ENCODE measurements around the gene STRIT1. TPM values are rescaled to one million over a fixed set of nuclear protein-coding genes. Genes with fewer than 3 reads are reported as not detected.

Gene STRIT1
- total RNA-seq, 1 experiment from 2014 or later: not detected

DNA sequence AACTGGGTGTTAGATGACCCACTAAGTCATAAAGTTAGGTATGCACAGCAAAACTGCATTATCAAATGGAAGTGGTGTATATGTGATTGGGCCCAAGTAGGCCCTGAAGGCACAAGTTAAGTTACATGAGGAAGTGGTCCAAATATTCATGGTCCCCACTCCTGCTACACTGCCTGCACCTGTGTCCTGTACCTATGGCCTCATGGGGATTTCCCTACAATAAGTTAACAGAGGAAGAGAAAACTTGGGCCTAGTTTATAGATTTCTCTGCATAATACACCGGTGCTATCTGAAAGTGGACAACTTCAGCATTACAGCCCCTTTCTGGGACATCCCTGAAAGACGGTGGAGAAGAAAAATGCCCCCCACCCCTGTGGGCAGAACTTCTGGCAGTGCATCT is 41.5 kb downstream of the STRIT1 start:
- H3K4me1 ChIP-seq (ENCODE audit: low read length): no peaks in the 10 kb centered on the region
- H2AFZ ChIP-seq (ENCODE audit: low read length): no peak overlapping the region
- no peaks in the 10 kb centered on the region for H4K20me1 ChIP-seq (ENCODE audit: insufficient read depth, low read depth, low read length)
- no peaks in the 10 kb centered on the region for H3K9me2 ChIP-seq (replicated peaks; ENCODE audit: insufficient read depth, low read length)
- DNase-seq: no peak
- H3K9me3 ChIP-seq (ENCODE audit: low read length): no peaks in the 10 kb centered on the region
- no peak overlapping the region for H3K4me3 ChIP-seq (ENCODE audit: low read length)
- H3K36me3 ChIP-seq (ENCODE audit: insufficient read depth, low read length): no peaks in the 10 kb centered on the region
- H3K79me2 ChIP-seq (ENCODE audit: low read length): no peaks in the 10 kb centered on the region
- no peaks in the 10 kb centered on the region; the same call in 1 of the 2 replicates for H3K27me3 ChIP-seq (ENCODE audit: low read length)
- H3K4me2 ChIP-seq (ENCODE audit: low read depth, low read length, poor library complexity, severe bottlenecking): no peak overlapping the region
- no peak overlapping the region for H3K9ac ChIP-seq (ENCODE audit: low read length)
- no peak overlapping the region for H3K27ac ChIP-seq (ENCODE audit: low read length)

DNA sequence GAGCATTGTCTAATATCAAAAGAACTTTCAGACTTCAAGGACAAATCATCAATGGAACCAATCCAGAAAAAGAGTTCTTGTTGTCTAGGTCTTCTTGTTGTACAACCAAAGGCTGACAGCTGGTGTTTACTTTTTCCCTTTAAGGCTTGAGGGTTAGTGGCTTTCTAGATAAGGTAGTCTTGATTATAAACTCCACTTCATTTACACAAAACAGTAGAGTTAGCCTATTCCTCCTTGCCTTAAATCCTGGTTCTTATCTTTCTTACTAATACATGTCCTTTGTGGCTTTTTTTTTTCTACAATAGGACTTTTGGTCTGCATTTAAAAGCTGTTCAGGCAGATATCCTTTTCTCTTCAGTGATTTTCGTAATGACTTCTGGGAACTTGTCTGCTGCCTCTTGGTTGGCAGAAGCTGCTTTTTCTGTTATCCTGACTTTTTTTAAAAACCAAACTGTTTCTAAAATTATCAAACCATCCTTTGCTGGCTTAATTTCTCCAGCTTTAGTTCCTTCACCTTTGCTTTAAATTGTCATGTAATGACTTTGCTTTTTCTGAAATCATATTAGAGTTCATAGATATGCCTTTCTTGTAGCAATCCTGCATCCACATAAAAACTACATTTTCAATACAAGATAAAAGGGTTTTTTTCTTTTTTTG is 44.8 kb downstream of the STRIT1 start:
- peaks cover 22% of the 10 kb centered on the region for H3K4me1 ChIP-seq (ENCODE audit: low read length)
- H3K4me2 ChIP-seq (ENCODE audit: low read depth, low read length, poor library complexity, severe bottlenecking): no peak overlapping the region
- H3K36me3 ChIP-seq (ENCODE audit: insufficient read depth, low read length): no peaks in the 10 kb centered on the region
- H3K4me3 ChIP-seq (ENCODE audit: low read length): no peak overlapping the region
- no peaks in the 10 kb centered on the region for H3K79me2 ChIP-seq (ENCODE audit: low read length)
- no peaks in the 10 kb centered on the region for H3K9me3 ChIP-seq (ENCODE audit: low read length)
- H3K27me3 ChIP-seq (ENCODE audit: low read length): no peaks in the 10 kb centered on the region
- H3K9me2 ChIP-seq (replicated peaks; ENCODE audit: insufficient read depth, low read length): no peaks in the 10 kb centered on the region; the same call in 1 of the 2 replicates
- no peak overlapping the region for H3K9ac ChIP-seq (ENCODE audit: low read length)
- no peaks in the 10 kb centered on the region for H4K20me1 ChIP-seq (ENCODE audit: insufficient read depth, low read depth, low read length)
- DNase-seq: no peak
- no peak overlapping the region for H2AFZ ChIP-seq (ENCODE audit: low read length)
- H3K27ac ChIP-seq (ENCODE audit: low read length): no peak overlapping the region

DNA sequence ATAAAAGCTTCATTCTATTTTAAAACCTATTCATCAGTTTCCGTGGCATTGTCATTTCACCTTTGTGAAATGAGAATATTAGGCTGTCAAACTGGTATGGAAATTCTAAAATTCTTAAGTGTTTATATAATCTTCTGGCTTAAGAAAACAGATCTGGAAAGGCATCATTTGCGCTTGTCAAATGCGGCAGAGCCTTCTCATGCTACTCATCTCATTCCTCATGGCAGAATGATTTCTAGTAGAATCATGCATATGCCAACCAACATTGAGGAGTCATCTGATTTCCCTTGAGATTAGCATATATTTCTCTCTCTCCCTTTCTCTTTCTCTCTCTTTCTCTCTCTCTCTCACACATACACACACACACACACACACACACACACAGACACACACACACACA is 48.8 kb downstream of the STRIT1 start:
- H3K4me2 ChIP-seq (ENCODE audit: low read depth, low read length, poor library complexity, severe bottlenecking): peak overlapping the region; percentile 53
- H2AFZ ChIP-seq (ENCODE audit: low read length): peak overlapping the region; percentile 44
- no peaks in the 10 kb centered on the region for H3K36me3 ChIP-seq (ENCODE audit: insufficient read depth, low read length)
- no peak overlapping the region; the same call in 1 of the 2 replicates for H3K9ac ChIP-seq (ENCODE audit: low read length)
- H3K27ac ChIP-seq (ENCODE audit: low read length): peak overlapping the region; percentile 73
- no peaks in the 10 kb centered on the region for H3K9me3 ChIP-seq (ENCODE audit: low read length)
- H3K4me1 ChIP-seq (ENCODE audit: low read length): peaks cover 26% of the 10 kb centered on the region
- H4K20me1 ChIP-seq (ENCODE audit: insufficient read depth, low read depth, low read length): no peaks in the 10 kb centered on the region
- no peaks in the 10 kb centered on the region for H3K27me3 ChIP-seq (ENCODE audit: low read length)
- no peaks in the 10 kb centered on the region for H3K79me2 ChIP-seq (ENCODE audit: low read length)
- no peaks in the 10 kb centered on the region; the same call in 1 of the 2 replicates for H3K9me2 ChIP-seq (replicated peaks; ENCODE audit: insufficient read depth, low read length)
- peak; percentile 42 for DNase-seq
- peak overlapping the region; percentile 20; the same call in 1 of the 2 replicates for H3K4me3 ChIP-seq (ENCODE audit: low read length)

DNA sequence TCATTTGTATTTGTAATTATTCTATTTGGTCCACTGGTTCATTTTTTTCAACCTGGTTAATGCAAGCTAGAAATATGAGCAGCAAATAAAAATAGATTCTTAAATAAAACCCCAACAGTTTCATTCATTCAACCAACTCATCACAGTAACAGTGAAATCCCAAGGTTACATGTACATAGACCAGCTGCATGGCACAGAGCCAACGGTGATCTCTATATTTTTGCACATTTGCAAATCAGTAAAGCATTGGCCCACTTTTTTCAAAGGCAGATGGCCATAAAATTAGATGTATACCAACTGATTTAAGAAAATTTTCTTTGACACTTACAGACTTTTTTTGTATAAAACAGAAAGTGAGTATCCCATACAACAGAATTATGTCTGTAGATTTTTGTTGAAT is 49.3 kb downstream of the STRIT1 start:
- H3K36me3 ChIP-seq (ENCODE audit: insufficient read depth, low read length): no peaks in the 10 kb centered on the region
- H3K9me3 ChIP-seq (ENCODE audit: low read length): no peaks in the 10 kb centered on the region
- H3K4me2 ChIP-seq (ENCODE audit: low read depth, low read length, poor library complexity, severe bottlenecking): peak overlapping the region; percentile 53
- no peaks in the 10 kb centered on the region for H4K20me1 ChIP-seq (ENCODE audit: insufficient read depth, low read depth, low read length)
- H3K4me1 ChIP-seq (ENCODE audit: low read length): peaks cover 26% of the 10 kb centered on the region
- H3K27ac ChIP-seq (ENCODE audit: low read length): peak overlapping the region; percentile 73
- H3K4me3 ChIP-seq (ENCODE audit: low read length): peak overlapping the region; percentile 20; the same call in 1 of the 2 replicates
- peak overlapping the region; percentile 44; the same call in 1 of the 2 replicates for H2AFZ ChIP-seq (ENCODE audit: low read length)
- peak; percentile 84 for DNase-seq
- H3K79me2 ChIP-seq (ENCODE audit: low read length): no peaks in the 10 kb centered on the region
- no peak overlapping the region for H3K9ac ChIP-seq (ENCODE audit: low read length)
- no peaks in the 10 kb centered on the region; the same call in 1 of the 2 replicates for H3K9me2 ChIP-seq (replicated peaks; ENCODE audit: insufficient read depth, low read length)
- no peaks in the 10 kb centered on the region for H3K27me3 ChIP-seq (ENCODE audit: low read length)

DNA sequence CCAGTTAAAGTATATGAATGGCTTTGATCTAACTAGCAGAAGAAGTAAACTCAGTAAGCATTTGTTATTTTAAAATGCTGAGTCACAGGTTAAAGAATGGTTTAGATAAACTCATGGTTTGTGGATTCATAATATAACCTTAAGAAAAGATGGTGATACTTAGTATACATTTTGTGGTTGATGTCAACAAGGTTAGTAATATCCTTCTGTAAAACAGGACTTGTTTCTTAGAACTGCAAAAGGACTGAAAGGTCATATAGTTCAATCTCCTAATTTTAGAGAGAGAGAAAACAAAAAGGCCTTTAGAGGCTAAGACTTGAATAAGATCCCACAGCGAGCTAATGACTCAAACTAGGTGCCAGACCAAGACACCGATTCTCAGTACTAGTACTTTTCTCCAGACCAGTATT is 50.0 kb downstream of the STRIT1 start:
- H3K9me3 ChIP-seq (ENCODE audit: low read length): no peaks in the 10 kb centered on the region
- no peaks in the 10 kb centered on the region for H3K27me3 ChIP-seq (ENCODE audit: low read length)
- no peak overlapping the region for H3K4me3 ChIP-seq (ENCODE audit: low read length)
- no peak for DNase-seq
- H3K36me3 ChIP-seq (ENCODE audit: insufficient read depth, low read length): no peaks in the 10 kb centered on the region
- peaks cover 26% of the 10 kb centered on the region for H3K4me1 ChIP-seq (ENCODE audit: low read length)
- no peaks in the 10 kb centered on the region for H3K79me2 ChIP-seq (ENCODE audit: low read length)
- H3K27ac ChIP-seq (ENCODE audit: low read length): peak overlapping the region; percentile 73
- no peak overlapping the region for H3K9ac ChIP-seq (ENCODE audit: low read length)
- H3K9me2 ChIP-seq (replicated peaks; ENCODE audit: insufficient read depth, low read length): no peaks in the 10 kb centered on the region; the same call in 1 of the 2 replicates
- H2AFZ ChIP-seq (ENCODE audit: low read length): no peak overlapping the region
- no peaks in the 10 kb centered on the region for H4K20me1 ChIP-seq (ENCODE audit: insufficient read depth, low read depth, low read length)
- H3K4me2 ChIP-seq (ENCODE audit: low read depth, low read length, poor library complexity, severe bottlenecking): peak overlapping the region; percentile 53

DNA sequence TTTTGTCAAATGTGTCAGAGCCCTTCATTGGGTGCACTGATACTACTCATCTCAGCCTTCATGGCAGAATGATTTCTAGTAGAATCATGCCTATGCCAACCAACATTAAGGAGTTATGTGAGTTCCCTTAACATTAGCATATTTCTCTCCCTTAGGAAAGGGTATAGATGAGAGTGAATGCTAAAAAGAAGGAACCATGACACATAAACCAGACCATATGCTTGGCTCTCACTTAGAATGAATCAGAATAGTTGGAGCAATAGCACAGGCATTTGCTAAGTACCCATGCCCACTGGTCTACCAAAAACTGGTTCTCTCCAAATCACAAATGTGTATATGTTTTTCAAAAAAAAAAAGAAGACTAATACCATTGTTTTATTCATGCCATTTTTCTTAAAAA is 51.1 kb downstream of the STRIT1 start:
- H3K4me1 ChIP-seq (ENCODE audit: low read length): peaks cover 26% of the 10 kb centered on the region
- no peaks in the 10 kb centered on the region for H4K20me1 ChIP-seq (ENCODE audit: insufficient read depth, low read depth, low read length)
- H3K36me3 ChIP-seq (ENCODE audit: insufficient read depth, low read length): no peaks in the 10 kb centered on the region
- H3K9ac ChIP-seq (ENCODE audit: low read length): no peak overlapping the region
- no peaks in the 10 kb centered on the region for H3K9me3 ChIP-seq (ENCODE audit: low read length)
- no peak overlapping the region for H3K4me2 ChIP-seq (ENCODE audit: low read depth, low read length, poor library complexity, severe bottlenecking)
- no peak overlapping the region for H3K4me3 ChIP-seq (ENCODE audit: low read length)
- no peaks in the 10 kb centered on the region for H3K27me3 ChIP-seq (ENCODE audit: low read length)
- H3K9me2 ChIP-seq (replicated peaks; ENCODE audit: insufficient read depth, low read length): no peaks in the 10 kb centered on the region; the same call in 1 of the 2 replicates
- no peaks in the 10 kb centered on the region for H3K79me2 ChIP-seq (ENCODE audit: low read length)
- DNase-seq: no peak
- H3K27ac ChIP-seq (ENCODE audit: low read length): no peak overlapping the region
- no peak overlapping the region for H2AFZ ChIP-seq (ENCODE audit: low read length)

DNA sequence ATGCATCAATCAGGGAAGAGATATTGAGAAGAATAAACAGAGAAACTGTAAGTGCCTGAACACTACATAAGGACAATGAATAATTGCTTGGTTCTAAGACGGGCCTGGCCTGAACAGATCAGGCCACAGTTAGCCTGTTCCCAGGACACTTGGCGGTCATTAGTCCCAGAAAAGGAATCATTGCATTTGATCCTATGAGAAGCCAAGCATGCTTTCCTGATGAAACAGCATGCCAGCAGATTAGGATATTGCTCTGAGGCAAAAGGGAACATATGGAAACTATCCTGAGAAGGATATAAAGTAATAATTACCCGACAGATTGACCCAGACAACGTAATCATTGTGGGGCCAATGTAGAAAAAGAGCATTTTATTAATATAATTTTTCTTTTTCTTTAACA is 51.9 kb downstream of the STRIT1 start:
- no peaks in the 10 kb centered on the region for H4K20me1 ChIP-seq (ENCODE audit: insufficient read depth, low read depth, low read length)
- peaks cover 26% of the 10 kb centered on the region for H3K4me1 ChIP-seq (ENCODE audit: low read length)
- no peaks in the 10 kb centered on the region for H3K27me3 ChIP-seq (ENCODE audit: low read length)
- H3K4me3 ChIP-seq (ENCODE audit: low read length): no peak overlapping the region
- no peak overlapping the region for H3K4me2 ChIP-seq (ENCODE audit: low read depth, low read length, poor library complexity, severe bottlenecking)
- no peaks in the 10 kb centered on the region for H3K79me2 ChIP-seq (ENCODE audit: low read length)
- no peaks in the 10 kb centered on the region for H3K9me3 ChIP-seq (ENCODE audit: low read length)
- H3K9ac ChIP-seq (ENCODE audit: low read length): no peak overlapping the region
- H3K36me3 ChIP-seq (ENCODE audit: insufficient read depth, low read length): no peaks in the 10 kb centered on the region
- no peak overlapping the region for H2AFZ ChIP-seq (ENCODE audit: low read length)
- H3K9me2 ChIP-seq (replicated peaks; ENCODE audit: insufficient read depth, low read length): no peaks in the 10 kb centered on the region; the same call in 1 of the 2 replicates
- DNase-seq: no peak
- H3K27ac ChIP-seq (ENCODE audit: low read length): no peak overlapping the region

All from Karpas-422 (cell line).